Smooth muscle cell (in vitro differentiated cells): ENCODE results near the gene JPH3. TPM values are rescaled to one million over a fixed set of nuclear protein-coding genes. Genes with fewer than 3 reads are reported as not detected.

ENCODE experiments used
- DNase-seq: peaks from one replicate; lab custom pipeline; 2025; ENCODE audit not compliant: unreplicated experiment; lab: John Stamatoyannopoulos, UW
- H2AFZ ChIP-seq: fragments of 200-600 bp; sonication (generic); 2 replicates; pipeline ENCODE4 v1.6.0; 2016; ENCODE audit warnings: antibody characterized with exemption, low read depth, mild to moderate bottlenecking
- H3F3A ChIP-seq: fragments of 200-600 bp; sonication (generic); 2 replicates; pipeline ENCODE4 v1.6.0; 2017; ENCODE audit warnings: antibody characterized with exemption, low read depth
- H3K27ac ChIP-seq: fragments of 200-600 bp; sonication (generic); 2 replicates; pipeline ENCODE4 v1.5.1; 2016; ENCODE audit warnings: low read depth, mild to moderate bottlenecking
- H3K27me3 ChIP-seq: fragments of 200-600 bp; sonication (generic); 2 replicates; pipeline ENCODE4 v1.6.1; 2016; ENCODE audit warnings: low read depth, mild to moderate bottlenecking
- H3K36me3 ChIP-seq: fragments of 200-600 bp; sonication (generic); 2 replicates; pipeline ENCODE4 v1.5.1; 2016; ENCODE audit warnings: low read depth
- H3K4me1 ChIP-seq: fragments of 200-600 bp; sonication (generic); 2 replicates; pipeline ENCODE4 v1.5.1; 2016; ENCODE audit warnings: low read depth
- H3K4me2 ChIP-seq: fragments of 200-600 bp; sonication (generic); 2 replicates; pipeline ENCODE4 v1.6.0; 2016; ENCODE audit warnings: mild to moderate bottlenecking
- H3K4me3 ChIP-seq: fragments of 200-600 bp; sonication (generic); 2 replicates; pipeline ENCODE4 v1.5.1; 2016; ENCODE audit warnings: mild to moderate bottlenecking
- H3K79me2 ChIP-seq: fragments of 200-600 bp; sonication (generic); 2 replicates; pipeline ENCODE4 v1.6.0; 2016; ENCODE audit warnings: low read depth, mild to moderate bottlenecking
- H3K9ac ChIP-seq: fragments of 200-600 bp; sonication (generic); 2 replicates; pipeline ENCODE4 v1.6.0; 2016; ENCODE audit warnings: low read depth
- H3K9me3 ChIP-seq: fragments of 200-600 bp; sonication (generic); replicated peaks from 2 replicates; pipeline ENCODE4 v1.5.1; 2016; ENCODE audit warnings: low read depth
- H4K20me1 ChIP-seq: fragments of 200-600 bp; sonication (generic); 2 replicates; pipeline ENCODE4 v1.6.0; 2016; ENCODE audit warnings: low read depth
- CTCF ChIP-seq: fragments of 200-600 bp; sonication (generic); IDR thresholded peaks from 2 replicates; pipeline ENCODE4 v1.5.1; 2017; ENCODE audit warnings: borderline replicate concordance, mild to moderate bottlenecking, antibody characterized with exemption; ENCODE audit not compliant: insufficient read depth, poor library complexity, severe bottlenecking
- WGBS: methylation state at CpG from one replicate; pipeline ENCODE4 v1.1.7; 2016; ENCODE audit warnings: low lambda C conversion rate; 5-methylcytosine and 5-hydroxymethylcytosine counted together
- polyA plus RNA-seq: library from polyadenylated mRNA; unstranded; fragments of >200 nt; fragmentation: Nextera tagmentation; extraction: Ambion mirVana; gene quantifications from 2 replicates; pipeline ENCODE4 v1.2.1, GENCODE V29; 2016
- total RNA-seq: library from RNA; depleted of rRNA; stranded (reverse); fragments of >200 nt; gene quantifications from 2 replicates; pipeline ENCODE4 v1.2.3, GENCODE V29; 2014

Gene JPH3
- total and polyA plus RNA-seq, 2 experiments from 2014 or later: 2.1 to 2.4 TPM

- H3K4me1 ChIP-seq: no peaks in the 10 kb centered on the region
- no peak overlapping the region for H2AFZ ChIP-seq
- TF ChIP-seq CTCF: no peak
- no peaks in the 10 kb centered on the region for H3F3A ChIP-seq
- H3K36me3 ChIP-seq: no peaks in the 10 kb centered on the region
- H3K27ac ChIP-seq: no peak overlapping the region
- peaks cover 23% of the 10 kb centered on the region for H4K20me1 ChIP-seq
- no peaks in the 10 kb centered on the region for H3K9me3 ChIP-seq
- no peak for DNase-seq
- no peak overlapping the region for H3K9ac ChIP-seq
- H3K4me2 ChIP-seq: no peak overlapping the region
- no peak overlapping the region for H3K4me3 ChIP-seq
- H3K79me2 ChIP-seq: no peaks in the 10 kb centered on the region
- WGBS: 95% methylated on average over 12 of the region's 12 CpGs
- no peaks in the 10 kb centered on the region for H3K27me3 ChIP-seq
Measured at GRCh38 chr16:87736008-87736382, 133.7 kb downstream of the JPH3 start.

GRCh38 chr16:87739801-87740200 is 137.5 kb downstream of the JPH3 start:
- H2AFZ ChIP-seq: no peak overlapping the region
- H4K20me1 ChIP-seq: peaks cover 20% of the 10 kb centered on the region
- H3K9me3 ChIP-seq: no peaks in the 10 kb centered on the region
- no peak for TF ChIP-seq CTCF
- no peaks in the 10 kb centered on the region for H3F3A ChIP-seq
- no peaks in the 10 kb centered on the region for H3K27me3 ChIP-seq
- no peaks in the 10 kb centered on the region for H3K36me3 ChIP-seq
- no peak overlapping the region for H3K27ac ChIP-seq
- no peak for DNase-seq
- no peak overlapping the region for H3K4me2 ChIP-seq
- H3K4me1 ChIP-seq: no peaks in the 10 kb centered on the region
- no peak overlapping the region for H3K9ac ChIP-seq
- H3K79me2 ChIP-seq: no peaks in the 10 kb centered on the region
- WGBS: 93% methylated on average over 8 of the region's 8 CpGs
- H3K4me3 ChIP-seq: no peak overlapping the region

- DNase-seq: no peak
- peaks cover 19% of the 10 kb centered on the region for H4K20me1 ChIP-seq
- H3K4me1 ChIP-seq: no peaks in the 10 kb centered on the region
- H3K79me2 ChIP-seq: no peaks in the 10 kb centered on the region
- no peaks in the 10 kb centered on the region for H3K27me3 ChIP-seq
- no peak overlapping the region for H3K9ac ChIP-seq
- H3F3A ChIP-seq: no peaks in the 10 kb centered on the region
- no peak overlapping the region for H3K4me2 ChIP-seq
- no peak overlapping the region for H3K27ac ChIP-seq
- H2AFZ ChIP-seq: no peak overlapping the region
- no peak overlapping the region for H3K4me3 ChIP-seq
- no peak for TF ChIP-seq CTCF
- 98% methylated on average over 8 of the region's 8 CpGs for WGBS
- no peaks in the 10 kb centered on the region for H3K9me3 ChIP-seq
- H3K36me3 ChIP-seq: no peaks in the 10 kb centered on the region
Measured at GRCh38 chr16:87740441-87740840, 138.1 kb downstream of the JPH3 start.

- H3K9ac ChIP-seq: no peak overlapping the region
- H3F3A ChIP-seq: no peaks in the 10 kb centered on the region
- no peaks in the 10 kb centered on the region for H3K79me2 ChIP-seq
- H3K27me3 ChIP-seq: no peaks in the 10 kb centered on the region
- no peaks in the 10 kb centered on the region for H3K36me3 ChIP-seq
- H3K9me3 ChIP-seq: no peaks in the 10 kb centered on the region
- no peak overlapping the region for H3K4me2 ChIP-seq
- 90% methylated on average over 11 of the region's 11 CpGs for WGBS
- DNase-seq: no peak
- peaks cover 20% of the 10 kb centered on the region for H4K20me1 ChIP-seq
- H3K27ac ChIP-seq: no peak overlapping the region
- H3K4me3 ChIP-seq: no peak overlapping the region
- no peak overlapping the region for H2AFZ ChIP-seq
- no peak for TF ChIP-seq CTCF
- no peaks in the 10 kb centered on the region for H3K4me1 ChIP-seq
Measured at GRCh38 chr16:87740909-87741424, 138.7 kb downstream of the JPH3 start.
